Endodermal cell (in vitro differentiated cells): ENCODE data around the gene ELAVL2. TPM values are rescaled to one million over a fixed set of nuclear protein-coding genes. Genes with fewer than 3 reads are reported as not detected.

Experiments
- DNase-seq: peaks from one replicate; pipeline ENCODE4 v3.0.0-alpha.2; 2017
- H3K27ac ChIP-seq: 2 replicates; pipeline ENCODE4 v1.5.1; 2013; ENCODE audit warnings: mild to moderate bottlenecking, low read depth, low read length, moderate library complexity
- H3K27me3 ChIP-seq: 2 replicates; pipeline ENCODE4 v1.6.1; 2013; ENCODE audit warnings: mild to moderate bottlenecking, low read length, moderate library complexity; ENCODE audit not compliant: insufficient read depth, control insufficient read depth, poor library complexity, severe bottlenecking
- H3K36me3 ChIP-seq: 2 replicates; pipeline ENCODE4 v1.7.0; 2013; ENCODE audit warnings: mild to moderate bottlenecking, low read length, moderate library complexity; ENCODE audit not compliant: control insufficient read depth, insufficient read depth
- H3K4me1 ChIP-seq: one replicate; pipeline ENCODE4 v1.7.0; 2013; ENCODE audit warnings: low read length; ENCODE audit not compliant: control insufficient read depth, insufficient read depth
- H3K4me3 ChIP-seq: 2 replicates; pipeline ENCODE4 v1.5.1; 2013; ENCODE audit warnings: mild to moderate bottlenecking, low read length, moderate library complexity
- H3K9ac ChIP-seq: 2 replicates; pipeline ENCODE4 v1.6.1; 2013; ENCODE audit warnings: mild to moderate bottlenecking, low read length, moderate library complexity; ENCODE audit not compliant: poor library complexity, severe bottlenecking; ENCODE audit errors: extremely low read depth
- H3K9me3 ChIP-seq: 2 replicates; pipeline ENCODE4 v1.6.1; 2013; ENCODE audit warnings: mild to moderate bottlenecking, low read length, moderate library complexity; ENCODE audit not compliant: control insufficient read depth
- H3K27ac Mint-ChIP-seq: 2 replicates; pipeline ENCODE4 v1.8.0; 2020; ENCODE audit warnings: mixed read lengths
- H3K27me3 Mint-ChIP-seq: 2 replicates; pipeline ENCODE4 v1.8.0; 2021; ENCODE audit warnings: mild to moderate bottlenecking, mixed read lengths; ENCODE audit not compliant: insufficient read depth
- H3K36me3 Mint-ChIP-seq: 2 replicates; pipeline ENCODE4 v1.8.0; 2020; ENCODE audit warnings: low read depth, mixed read lengths
- H3K4me1 Mint-ChIP-seq: 2 replicates; pipeline ENCODE4 v1.8.0; 2020; ENCODE audit warnings: mixed read lengths
- H3K4me3 Mint-ChIP-seq: 2 replicates; pipeline ENCODE4 v1.8.0; 2020; ENCODE audit warnings: mild to moderate bottlenecking, moderate library complexity, mixed read lengths
- H3K9me3 Mint-ChIP-seq: 2 replicates; pipeline ENCODE4 v1.8.0; 2020; ENCODE audit warnings: mild to moderate bottlenecking, mixed read lengths
- WGBS, 2 experiments: methylation state at CpG; one replicate each; pipeline versions ENCODE4 v1.1.5 to v1.1.7; 2013; ENCODE audit warnings: missing lambda C conversion rate in 2 of 2, mixed read lengths in 1 of 2; ENCODE audit not compliant: insufficient coverage in 1 of 2, insufficient read length in 1 of 2; 5-methylcytosine and 5-hydroxymethylcytosine counted together
- total RNA-seq, 2 donors: library from RNA; stranded (reverse); fragmentation: NEBNext Ultra II Directional in 1 of 2; extraction: Animal tissue kit (Norgen Biotek cat#: 25700) in 1 of 2; gene quantifications; 2 replicates in 1 of 2; 3 replicates in 1 of 2; pipeline ENCODE4 v1.2.1, GENCODE V29; 2021
- TF ChIP-seq, protein P1 (sequence below): fragments of 200-600 bp; sonication (generic); conservative IDR thresholded peaks from 2 replicates; pipeline ENCODE4 v1.5.0; 2021; ENCODE audit warnings: antibody characterized with exemption, mild to moderate bottlenecking

Gene ELAVL2
- total RNA-seq, 2 donors from 2014 or later = 4.7 to 6.2 TPM

DNA sequence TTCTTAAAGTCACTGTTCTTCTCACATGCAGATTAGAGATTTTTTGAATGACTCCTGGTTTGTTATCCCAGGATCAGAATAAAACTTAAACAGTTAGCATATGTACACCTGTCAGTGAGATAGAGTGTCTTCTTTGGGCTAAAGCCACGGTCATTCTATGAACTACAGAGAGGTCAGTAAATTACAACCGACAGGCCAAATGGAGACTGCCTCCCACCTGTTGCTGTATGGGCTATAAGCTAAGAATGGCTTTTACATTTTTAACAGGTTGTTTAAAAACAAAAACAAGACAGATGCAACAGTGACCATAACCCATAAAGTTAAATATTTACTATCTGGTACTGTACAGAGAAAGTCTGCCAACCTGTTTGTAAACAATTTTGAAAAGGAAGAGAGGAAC lies 125.7 kb downstream of the ELAVL2 start:
- Mint-ChIP-seq H3K4me1 (peaks cover 4% of the 10 kb centered on the region), H3K4me3 (no peak overlapping the region), H3K9me3 (no peaks in the 10 kb centered on the region), H3K27me3 (no peaks in the 10 kb centered on the region), H3K36me3 (no peaks in the 10 kb centered on the region), H3K27ac (no peak overlapping the region)
- H3K27ac ChIP-seq = no peak overlapping the region
- H3K4me1 ChIP-seq = no peaks in the 10 kb centered on the region
- no peaks in the 10 kb centered on the region for H3K27me3 ChIP-seq
- TF ChIP-seq, protein P1, sequence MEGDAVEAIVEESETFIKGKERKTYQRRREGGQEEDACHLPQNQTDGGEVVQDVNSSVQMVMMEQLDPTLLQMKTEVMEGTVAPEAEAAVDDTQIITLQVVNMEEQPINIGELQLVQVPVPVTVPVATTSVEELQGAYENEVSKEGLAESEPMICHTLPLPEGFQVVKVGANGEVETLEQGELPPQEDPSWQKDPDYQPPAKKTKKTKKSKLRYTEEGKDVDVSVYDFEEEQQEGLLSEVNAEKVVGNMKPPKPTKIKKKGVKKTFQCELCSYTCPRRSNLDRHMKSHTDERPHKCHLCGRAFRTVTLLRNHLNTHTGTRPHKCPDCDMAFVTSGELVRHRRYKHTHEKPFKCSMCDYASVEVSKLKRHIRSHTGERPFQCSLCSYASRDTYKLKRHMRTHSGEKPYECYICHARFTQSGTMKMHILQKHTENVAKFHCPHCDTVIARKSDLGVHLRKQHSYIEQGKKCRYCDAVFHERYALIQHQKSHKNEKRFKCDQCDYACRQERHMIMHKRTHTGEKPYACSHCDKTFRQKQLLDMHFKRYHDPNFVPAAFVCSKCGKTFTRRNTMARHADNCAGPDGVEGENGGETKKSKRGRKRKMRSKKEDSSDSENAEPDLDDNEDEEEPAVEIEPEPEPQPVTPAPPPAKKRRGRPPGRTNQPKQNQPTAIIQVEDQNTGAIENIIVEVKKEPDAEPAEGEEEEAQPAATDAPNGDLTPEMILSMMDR = no peak
- 86 to 100% methylated on average over 1 to 2 of the region's 2 CpGs for WGBS, 2 experiments
- no peaks in the 10 kb centered on the region for H3K9me3 ChIP-seq
- no peaks in the 10 kb centered on the region for H3K36me3 ChIP-seq
- no peak for DNase-seq
- H3K4me3 ChIP-seq = no peak overlapping the region
- no peak overlapping the region for H3K9ac ChIP-seq

DNA sequence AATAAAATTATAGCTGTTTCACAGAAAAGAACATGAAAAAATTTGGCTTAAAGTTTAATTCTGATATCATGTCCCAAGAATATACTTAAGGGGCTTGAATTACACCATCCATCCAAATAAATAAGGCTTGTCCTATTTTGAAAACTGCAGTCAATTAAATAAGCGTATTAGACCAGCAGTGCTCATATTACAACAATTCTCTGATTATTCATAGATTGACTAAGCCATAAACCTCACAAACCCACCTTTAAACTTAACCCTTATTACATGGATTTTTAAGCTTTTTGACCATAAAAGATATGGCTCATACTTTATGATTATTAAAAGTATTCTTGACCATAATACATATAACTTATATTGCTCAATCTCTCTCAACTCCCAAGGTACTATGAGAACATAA lies 127.9 kb downstream of the ELAVL2 start:
- H3K4me1 ChIP-seq = no peaks in the 10 kb centered on the region
- H3K36me3 ChIP-seq = no peaks in the 10 kb centered on the region
- no peaks in the 10 kb centered on the region for H3K9me3 Mint-ChIP-seq
- no peak overlapping the region for H3K27ac ChIP-seq
- no peaks in the 10 kb centered on the region for H3K27me3 ChIP-seq
- H3K9ac ChIP-seq = no peak overlapping the region
- H3K4me3 ChIP-seq = no peak overlapping the region
- H3K4me3 Mint-ChIP-seq = no peak overlapping the region
- H3K4me1 Mint-ChIP-seq = peaks cover 14% of the 10 kb centered on the region
- DNase-seq = no peak
- H3K36me3 Mint-ChIP-seq = no peaks in the 10 kb centered on the region
- H3K27me3 Mint-ChIP-seq = no peaks in the 10 kb centered on the region
- H3K9me3 ChIP-seq = no peaks in the 10 kb centered on the region
- H3K27ac Mint-ChIP-seq = no peak overlapping the region
- WGBS, 2 experiments = 92 to 100% methylated on average over 1 of the region's 1 CpG
- TF ChIP-seq, protein P1 = no peak

DNA sequence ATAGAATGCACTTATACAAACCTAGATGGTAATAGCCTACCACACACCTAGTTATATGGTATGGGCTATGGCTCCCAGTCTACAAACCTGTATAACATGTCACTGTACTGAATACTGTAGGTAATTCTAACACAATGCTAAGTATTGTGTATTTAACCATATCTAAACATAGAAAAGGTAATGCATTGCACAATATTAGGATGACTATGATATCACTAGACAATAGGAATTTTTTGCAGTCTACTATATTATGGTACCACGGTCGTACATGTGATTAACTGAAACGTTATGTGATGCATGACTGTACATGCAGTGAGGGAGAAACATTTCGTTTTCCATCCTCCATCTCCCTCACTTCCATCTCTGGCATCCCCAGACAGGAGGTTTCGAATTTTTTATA lies 130.5 kb downstream of the ELAVL2 start:
- Mint-ChIP-seq H3K36me3 (no peaks in the 10 kb centered on the region), H3K4me3 (no peak overlapping the region), H3K4me1 (peaks cover 14% of the 10 kb centered on the region), H3K27ac (no peak overlapping the region), H3K27me3 (no peaks in the 10 kb centered on the region), H3K9me3 (no peaks in the 10 kb centered on the region)
- no peak overlapping the region for H3K4me3 ChIP-seq
- H3K9ac ChIP-seq = no peak overlapping the region
- 99 to 100% methylated on average over 5 of the region's 5 CpGs for WGBS, 2 experiments
- no peak overlapping the region for H3K27ac ChIP-seq
- H3K9me3 ChIP-seq = no peaks in the 10 kb centered on the region
- no peak for DNase-seq
- H3K36me3 ChIP-seq = no peaks in the 10 kb centered on the region
- TF ChIP-seq, protein P1 = no peak
- no peaks in the 10 kb centered on the region for H3K27me3 ChIP-seq
- no peaks in the 10 kb centered on the region for H3K4me1 ChIP-seq
